Vagina (tissue), 2 donors: Measurements from ENCODE around the gene PNMT. TPM values are rescaled to one million over a fixed set of nuclear protein-coding genes. Genes with fewer than 3 reads are reported as not detected.

Source experiments
- DNase-seq, 2 donors: peaks; one replicate each; pipeline ENCODE4 v3.0.0-alpha.2; 2017; ENCODE audit errors: extremely low spot score in 2 of 2
- H3K27ac ChIP-seq: fragments of 200-600 bp; sonication (generic); one replicate; pipeline ENCODE4 v1.5.1; 2019
- H3K27me3 ChIP-seq: fragments of 200-600 bp; sonication (generic); one replicate; pipeline ENCODE4 v1.5.1; 2019
- H3K36me3 ChIP-seq, 2 donors: fragments of 200-600 bp; sonication (generic); one replicate each; pipeline ENCODE4 v1.5.1; 2017 to 2019
- H3K4me1 ChIP-seq: fragments of 200-600 bp; sonication (generic); one replicate; pipeline ENCODE4 v1.5.1; 2019
- H3K4me3 ChIP-seq, 2 donors: fragments of 200-600 bp; sonication (generic); 1 replicate in 1 of 2; 2 replicates in 1 of 2; pipeline ENCODE4 v1.5.1; 2016 to 2019
- H3K9me3 ChIP-seq: fragments of 200-600 bp; sonication (generic); one replicate; pipeline ENCODE4 v1.5.1; 2019
- CTCF ChIP-seq, 3 experiments: fragments of 450-650 bp in 2 of 3; fragments of 200-600 bp in 1 of 3; sonication (generic) in 1 of 3; IDR thresholded peaks; one replicate each; pipeline ENCODE4 v1.5.1; 2017 to 2019; ENCODE audit warnings: antibody characterized with exemption in 3 of 3, mild to moderate bottlenecking in 2 of 3, moderate library complexity in 2 of 3
- POLR2A ChIP-seq, 2 donors: fragments of 450-650 bp; IDR thresholded peaks; one replicate each; pipeline ENCODE4 v1.6.1; 2017; ENCODE audit warnings: antibody characterized with exemption in 2 of 2, mild to moderate bottlenecking in 2 of 2, moderate library complexity in 2 of 2
- POLR2AphosphoS5 ChIP-seq, 2 donors: sonication (generic); formaldehyde crosslinking; IDR thresholded peaks; one replicate each; pipeline ENCODE4 v1.9.0; 2017; ENCODE audit warnings: antibody characterized with exemption in 2 of 2, mild to moderate bottlenecking in 2 of 2, low read depth in 1 of 2; ENCODE audit not compliant: insufficient read depth in 1 of 2
- intact Hi-C: fragments of 100-400 bp; cut with DNase I; formaldehyde crosslinking; loops from one replicate; pipeline ENCODE4 v1.15.1; 2023
- total RNA-seq: library from RNA; depleted of rRNA; stranded (reverse); fragments of >200 nt; gene quantifications from one replicate; pipeline ENCODE4 v1.2.3, GENCODE V29; 2016

Gene PNMT
- total RNA-seq, 1 donor from 2014 or later: 5.6 TPM

DNA sequence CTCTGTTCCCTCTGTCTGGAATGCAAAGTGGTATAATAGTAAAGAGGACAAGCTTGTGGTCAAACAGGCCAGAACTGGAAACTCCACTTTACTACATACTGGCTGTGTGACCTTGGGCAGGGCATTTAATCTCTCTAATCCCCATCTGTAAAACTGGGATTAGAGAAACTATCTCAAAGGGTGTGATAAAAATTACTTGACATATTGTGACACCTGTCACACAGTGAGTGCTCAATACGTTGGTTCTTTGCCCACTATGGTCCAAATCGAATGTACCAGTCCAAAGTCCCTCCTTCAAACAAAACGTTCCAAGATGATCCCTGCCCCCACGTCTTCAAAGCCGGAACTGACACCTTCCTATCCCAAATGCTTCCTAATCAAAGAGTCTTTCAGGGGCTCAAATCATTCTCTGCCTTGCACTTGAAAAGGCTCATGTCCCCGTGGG is 18.9 kb downstream of the PNMT start:
- Histone ChIP-seq H3K27ac (peak overlapping the region; percentile 81), H3K4me3 (peak overlapping the region; percentile 53 to 81), H3K36me3 (no peaks in the 10 kb centered on the region), H3K27me3 (no peaks in the 10 kb centered on the region), H3K4me1 (peaks cover 14% of the 10 kb centered on the region), H3K9me3 (no peaks in the 10 kb centered on the region)
- no peak for DNase-seq
- TF ChIP-seq POLR2A (IDR thresholded peaks at IDR 0.05) (no peak), CTCF (IDR thresholded peaks at IDR 0.05) (no peak), POLR2AphosphoS5 (IDR thresholded peaks at IDR 0.05; ENCODE audit: insufficient read depth in 1 of 2, low read depth in 1 of 2) (no peak)
- intact Hi-C loops: no loop called here

GRCh38 chr17:39687546-39688474 is 19.6 kb downstream of the PNMT start, which contains the start of gene PGAP3:
TSS of gene PGAP3 (minus strand) at chr17:39688057. CDS start at chr17:39688014, 43 bp downstream.
- intact Hi-C loops: no loop called here
- Histone ChIP-seq H3K36me3 (no peaks in the 10 kb centered on the region), H3K27me3 (no peaks in the 10 kb centered on the region), H3K9me3 (no peaks in the 10 kb centered on the region), H3K4me1 (peaks cover 14% of the 10 kb centered on the region), H3K4me3 (peak within 1 kb of the TSS; percentile 53 to 81), H3K27ac (peak within 1 kb of the TSS; percentile 81)
- DNase-seq: no peak
- peak; percentile 72 to 79 for TF ChIP-seq POLR2AphosphoS5 (IDR thresholded peaks at IDR 0.05; ENCODE audit: insufficient read depth in 1 of 2, low read depth in 1 of 2)
- peak in 1 of 2 donors; percentile 7 for TF ChIP-seq POLR2A (IDR thresholded peaks at IDR 0.05)
- TF ChIP-seq CTCF (IDR thresholded peaks at IDR 0.05): no peak

GRCh38 chr17:39688475-39688835 is 20.2 kb downstream of the PNMT start:
- peak overlapping the region; percentile 53 to 81 for H3K4me3 ChIP-seq
- no peak for DNase-seq
- TF ChIP-seq POLR2AphosphoS5 (IDR thresholded peaks at IDR 0.05; ENCODE audit: insufficient read depth in 1 of 2, low read depth in 1 of 2): no peak
- no peak for TF ChIP-seq CTCF (IDR thresholded peaks at IDR 0.05)
- no peak for TF ChIP-seq POLR2A (IDR thresholded peaks at IDR 0.05)
- H3K9me3 ChIP-seq: no peaks in the 10 kb centered on the region
- H3K36me3 ChIP-seq: no peaks in the 10 kb centered on the region
- intact Hi-C loops: no loop called here
- H3K27me3 ChIP-seq: no peaks in the 10 kb centered on the region
- peak overlapping the region; percentile 81 for H3K27ac ChIP-seq
- H3K4me1 ChIP-seq: peaks cover 14% of the 10 kb centered on the region

DNA sequence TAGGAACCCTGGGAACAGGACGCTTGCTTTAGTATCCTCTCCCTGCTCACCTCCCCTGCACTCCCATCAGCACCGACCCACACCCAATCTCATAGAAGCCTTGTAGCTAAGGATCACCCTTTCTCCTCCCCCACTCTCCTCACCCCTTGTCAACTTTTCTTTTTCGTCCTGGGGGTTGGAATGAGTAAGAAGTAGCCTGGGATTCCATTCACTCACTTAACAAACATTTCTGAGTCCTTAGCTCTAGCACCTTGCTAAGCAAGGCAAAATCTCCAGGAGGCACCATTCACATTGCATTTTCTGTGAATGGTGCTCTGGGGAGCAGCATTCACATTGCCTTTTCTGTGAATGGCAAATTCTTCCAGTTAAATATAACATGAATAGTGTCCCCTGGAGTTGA is 20.7 kb downstream of the PNMT start:
- Histone ChIP-seq H3K27ac (no peak overlapping the region), H3K36me3 (no peaks in the 10 kb centered on the region), H3K27me3 (no peaks in the 10 kb centered on the region), H3K4me1 (peaks cover 14% of the 10 kb centered on the region), H3K4me3 (peak overlapping the region; percentile 53 to 81), H3K9me3 (no peaks in the 10 kb centered on the region)
- no peak for TF ChIP-seq POLR2AphosphoS5 (IDR thresholded peaks at IDR 0.05; ENCODE audit: insufficient read depth in 1 of 2, low read depth in 1 of 2)
- TF ChIP-seq POLR2A (IDR thresholded peaks at IDR 0.05): no peak
- TF ChIP-seq CTCF (IDR thresholded peaks at IDR 0.05): no peak
- intact Hi-C loops: no loop called here
- no peak for DNase-seq

GRCh38 chr17:39694593-39694992 is 26.3 kb downstream of the PNMT start:
- Histone ChIP-seq H3K36me3 (no peaks in the 10 kb centered on the region), H3K27ac (no peak overlapping the region), H3K4me3 (no peak overlapping the region), H3K9me3 (no peaks in the 10 kb centered on the region), H3K4me1 (peaks cover 5% of the 10 kb centered on the region), H3K27me3 (no peaks in the 10 kb centered on the region)
- no peak for DNase-seq
- intact Hi-C loops: no loop called here
- TF ChIP-seq POLR2AphosphoS5 (IDR thresholded peaks at IDR 0.05; ENCODE audit: insufficient read depth in 1 of 2, low read depth in 1 of 2) (no peak), CTCF (IDR thresholded peaks at IDR 0.05) (no peak), POLR2A (IDR thresholded peaks at IDR 0.05) (no peak)
